DOHH2 (cell line): Measurements from ENCODE around the gene IL17D.

Experiments
- H3F3A ChIP-seq: fragments of 200-600 bp; sonication (generic), shearing (Covaris generic); 2 replicates; pipeline ENCODE4 v1.6.0; 2016; ENCODE audit warnings: antibody characterized with exemption, mild to moderate bottlenecking; ENCODE audit not compliant: control insufficient read depth, insufficient read depth
- H3K27ac ChIP-seq: fragments of 200-600 bp; sonication (generic); 2 replicates; pipeline ENCODE4 v1.5.1; 2014; ENCODE audit warnings: low read depth, mild to moderate bottlenecking, low read length, moderate library complexity
- H3K27me3 ChIP-seq: fragments of 200-600 bp; sonication (generic); 2 replicates; pipeline ENCODE4 v1.6.1; 2014; ENCODE audit warnings: mild to moderate bottlenecking, low read length, mixed read lengths; ENCODE audit not compliant: control insufficient read depth
- H3K36me3 ChIP-seq: fragments of 200-600 bp; sonication (generic); 2 replicates; pipeline ENCODE4 v1.6.1; 2014; ENCODE audit warnings: mild to moderate bottlenecking, low read length, moderate library complexity, mixed read lengths; ENCODE audit not compliant: control insufficient read depth
- H3K4me1 ChIP-seq: fragments of 200-600 bp; sonication (generic); 2 replicates; pipeline ENCODE4 v1.6.1; 2014; ENCODE audit warnings: mild to moderate bottlenecking, low read length, mixed read lengths; ENCODE audit not compliant: control insufficient read depth
- H3K4me2 ChIP-seq: fragments of 200-600 bp; sonication (generic); 2 replicates; pipeline ENCODE4 v1.6.0; 2014; ENCODE audit warnings: mild to moderate bottlenecking, low read length, moderate library complexity
- H3K4me3 ChIP-seq: fragments of 200-600 bp; sonication (generic); 2 replicates; pipeline ENCODE4 v1.5.1; 2014; ENCODE audit warnings: mild to moderate bottlenecking, low read length, mixed read lengths
- H3K79me2 ChIP-seq: fragments of 200-600 bp; sonication (generic); 2 replicates; pipeline ENCODE4 v1.6.1; 2014; ENCODE audit warnings: mild to moderate bottlenecking, low read length, mixed read lengths; ENCODE audit not compliant: control insufficient read depth
- H3K9me2 ChIP-seq: fragments of 200-600 bp; sonication (generic); replicated peaks from 2 replicates; pipeline ENCODE4 v1.6.1; 2014; ENCODE audit warnings: mild to moderate bottlenecking, low read length, mixed read lengths; ENCODE audit not compliant: control insufficient read depth
- H3K9me3 ChIP-seq: fragments of 200-600 bp; sonication (generic); 2 replicates; pipeline ENCODE4 v1.6.1; 2014; ENCODE audit warnings: antibody characterized with exemption, low read length, mixed read lengths; ENCODE audit not compliant: control insufficient read depth, insufficient read depth
- H4K20me1 ChIP-seq: fragments of 200-600 bp; sonication (generic); 2 replicates; pipeline ENCODE4 v1.6.0; 2014; ENCODE audit warnings: low read depth, mild to moderate bottlenecking, antibody characterized with exemption, low read length, moderate library complexity; ENCODE audit not compliant: control insufficient read depth, insufficient read depth
- EZH2phosphoT487 ChIP-seq: fragments of 200-600 bp; sonication (generic); IDR thresholded peaks from 2 replicates; pipeline ENCODE4 v1.6.1; 2017; ENCODE audit warnings: borderline replicate concordance, mild to moderate bottlenecking, antibody characterized with exemption, low read length, moderate library complexity, mixed read lengths
- TF ChIP-seq, protein P1 (sequence below): fragments of 200-600 bp; sonication (generic); IDR thresholded peaks from one replicate; pipeline ENCODE4 v1.5.1; 2014; ENCODE audit warnings: antibody characterized with exemption, mild to moderate bottlenecking, low read depth, low read length; ENCODE audit not compliant: poor library complexity, severe bottlenecking

The IL17D gene

DNA sequence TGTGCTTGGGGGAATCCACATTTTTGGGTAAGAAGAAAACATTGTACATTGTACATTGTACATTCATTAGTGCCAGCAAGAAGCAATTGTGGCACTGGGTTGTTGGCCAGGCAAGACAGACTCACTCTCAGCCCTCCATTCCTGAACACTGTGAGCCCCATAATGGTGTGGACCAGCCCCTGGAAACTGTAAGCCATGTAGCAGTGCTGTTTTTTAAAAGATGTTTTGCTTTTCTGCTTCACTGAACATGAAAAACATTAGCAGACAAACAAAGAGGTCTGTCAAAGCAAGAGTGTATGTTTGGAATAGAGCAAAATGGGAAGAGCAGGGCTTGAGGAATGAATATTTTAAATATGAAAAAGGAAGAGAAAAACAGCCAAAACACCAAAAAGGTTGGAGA, 39.1 kb upstream of the IL17D start:
- Histone ChIP-seq H3K4me3 (no peak overlapping the region), H3K9me3 (no peaks in the 10 kb centered on the region), H3K79me2 (no peaks in the 10 kb centered on the region), H3K9me2 (no peaks in the 10 kb centered on the region), H3K27me3 (no peaks in the 10 kb centered on the region), H3F3A (no peaks in the 10 kb centered on the region), H3K36me3 (no peaks in the 10 kb centered on the region), H4K20me1 (no peaks in the 10 kb centered on the region), H3K4me1 (no peaks in the 10 kb centered on the region), H3K27ac (no peak overlapping the region), H3K4me2 (no peak overlapping the region)
- TF ChIP-seq, protein P1, sequence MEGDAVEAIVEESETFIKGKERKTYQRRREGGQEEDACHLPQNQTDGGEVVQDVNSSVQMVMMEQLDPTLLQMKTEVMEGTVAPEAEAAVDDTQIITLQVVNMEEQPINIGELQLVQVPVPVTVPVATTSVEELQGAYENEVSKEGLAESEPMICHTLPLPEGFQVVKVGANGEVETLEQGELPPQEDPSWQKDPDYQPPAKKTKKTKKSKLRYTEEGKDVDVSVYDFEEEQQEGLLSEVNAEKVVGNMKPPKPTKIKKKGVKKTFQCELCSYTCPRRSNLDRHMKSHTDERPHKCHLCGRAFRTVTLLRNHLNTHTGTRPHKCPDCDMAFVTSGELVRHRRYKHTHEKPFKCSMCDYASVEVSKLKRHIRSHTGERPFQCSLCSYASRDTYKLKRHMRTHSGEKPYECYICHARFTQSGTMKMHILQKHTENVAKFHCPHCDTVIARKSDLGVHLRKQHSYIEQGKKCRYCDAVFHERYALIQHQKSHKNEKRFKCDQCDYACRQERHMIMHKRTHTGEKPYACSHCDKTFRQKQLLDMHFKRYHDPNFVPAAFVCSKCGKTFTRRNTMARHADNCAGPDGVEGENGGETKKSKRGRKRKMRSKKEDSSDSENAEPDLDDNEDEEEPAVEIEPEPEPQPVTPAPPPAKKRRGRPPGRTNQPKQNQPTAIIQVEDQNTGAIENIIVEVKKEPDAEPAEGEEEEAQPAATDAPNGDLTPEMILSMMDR = no peak
- no peak for TF ChIP-seq EZH2phosphoT487

DNA sequence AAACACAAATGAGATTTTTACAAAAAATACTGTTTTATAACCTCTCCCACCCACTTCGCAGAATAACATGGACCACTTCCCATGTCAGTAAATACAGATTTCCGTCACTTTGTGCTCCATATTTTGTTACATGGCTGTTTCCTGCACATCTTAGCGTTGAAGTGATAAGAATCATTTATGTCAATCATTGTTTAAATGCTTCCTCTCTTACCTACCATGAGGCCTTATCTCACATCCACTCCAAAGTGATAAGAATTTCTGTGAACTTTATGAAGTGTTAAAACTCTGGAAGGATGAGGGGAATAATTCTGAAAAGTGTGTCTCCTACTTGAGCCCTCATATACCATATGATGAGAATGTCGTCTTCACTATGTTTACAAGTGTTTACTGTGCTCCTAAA, 36.6 kb upstream of the IL17D start:
- no peak overlapping the region for H3K27ac ChIP-seq
- no peaks in the 10 kb centered on the region for H3K79me2 ChIP-seq
- no peaks in the 10 kb centered on the region for H3K9me2 ChIP-seq
- TF ChIP-seq EZH2phosphoT487 = no peak
- TF ChIP-seq, protein P1 = no peak
- H4K20me1 ChIP-seq = no peaks in the 10 kb centered on the region
- H3F3A ChIP-seq = no peaks in the 10 kb centered on the region
- no peaks in the 10 kb centered on the region for H3K27me3 ChIP-seq
- no peaks in the 10 kb centered on the region for H3K4me1 ChIP-seq
- no peak overlapping the region for H3K4me2 ChIP-seq
- H3K4me3 ChIP-seq = no peak overlapping the region
- H3K9me3 ChIP-seq = no peaks in the 10 kb centered on the region
- no peaks in the 10 kb centered on the region for H3K36me3 ChIP-seq

DNA sequence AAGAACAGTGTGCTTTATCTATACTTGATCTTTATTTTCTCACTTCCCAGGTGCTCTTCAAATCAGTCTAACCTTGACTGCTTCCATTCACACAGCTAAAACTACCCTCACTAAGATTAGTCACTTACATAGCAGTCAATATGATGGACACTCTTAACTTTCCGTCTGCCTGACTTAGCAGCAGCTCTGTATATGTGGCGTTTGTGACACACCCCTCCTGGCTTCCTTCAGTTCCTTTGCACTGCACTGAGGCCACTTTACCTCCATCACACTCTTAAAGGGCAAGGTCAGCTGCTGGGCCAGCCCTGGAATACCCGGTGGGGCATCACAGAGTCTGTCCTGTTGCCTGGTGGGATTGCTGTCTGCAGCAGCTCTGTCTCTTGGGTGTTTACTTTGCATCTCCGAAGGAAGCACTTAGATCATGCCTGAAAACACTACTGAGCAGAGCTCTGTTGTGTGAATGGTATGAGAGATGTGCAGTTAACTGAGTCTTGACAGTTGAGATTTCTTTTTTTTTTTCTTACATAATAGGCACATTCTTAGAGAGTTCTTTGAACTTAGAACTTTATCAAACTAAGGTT, 35.6 kb upstream of the IL17D start:
- TF ChIP-seq, protein P1 = no peak
- TF ChIP-seq EZH2phosphoT487 = no peak
- no peaks in the 10 kb centered on the region for H3K9me2 ChIP-seq

More for the DNA sequence above, 35.6 kb upstream of the IL17D start:
- Histone ChIP-seq H3K79me2 (no peaks in the 10 kb centered on the region), H4K20me1 (no peaks in the 10 kb centered on the region), H3K4me3 (no peak overlapping the region), H3K36me3 (no peaks in the 10 kb centered on the region), H3F3A (no peaks in the 10 kb centered on the region), H3K4me2 (no peak overlapping the region), H3K27me3 (no peaks in the 10 kb centered on the region), H3K27ac (no peak overlapping the region), H3K4me1 (no peaks in the 10 kb centered on the region), H3K9me3 (no peaks in the 10 kb centered on the region)
